Breast epithelium (tissue), 4 donors: ENCODE measurements around the gene SPAST. TPM values are rescaled to one million over a fixed set of nuclear protein-coding genes. Genes with fewer than 3 reads are reported as not detected.
"Not testable (repeated sequence)": the region's sequence is repeated elsewhere in the genome, so short reads cannot be mapped to it uniquely, and the experiment has no call there.

Experiments used
- DNase-seq, 2 donors: peaks; one replicate each; pipeline ENCODE4 v3.0.0-alpha.2; 2019; ENCODE audit warnings: low spot score in 2 of 2
- H3K27ac ChIP-seq, 2 donors: fragments of 200-600 bp; sonication (generic) in 1 of 2; one replicate each; pipeline ENCODE4 v1.5.1; 2016 to 2019; ENCODE audit warnings: mild to moderate bottlenecking in 1 of 2
- H3K27me3 ChIP-seq, 2 donors: fragments of 200-600 bp; sonication (generic) in 1 of 2; one replicate each; pipeline versions ENCODE4 v1.5.1 to v1.6.0; 2017 to 2019; ENCODE audit warnings: control low read depth in 1 of 2, mild to moderate bottlenecking in 1 of 2
- H3K36me3 ChIP-seq: fragments of 200-600 bp; one replicate; pipeline ENCODE4 v1.5.1; 2019
- H3K4me1 ChIP-seq, 2 donors: fragments of 200-600 bp; sonication (generic); one replicate each; pipeline ENCODE4 v1.5.1; 2016 to 2019; ENCODE audit warnings: control low read depth in 1 of 2
- H3K4me3 ChIP-seq, 3 donors: fragments of 200-600 bp; sonication (generic); 1 replicate in 2 of 3; 2 replicates in 1 of 3; pipeline ENCODE4 v1.5.1; 2016 to 2019; ENCODE audit warnings: mild to moderate bottlenecking in 3 of 3, moderate library complexity in 2 of 3
- H3K9me3 ChIP-seq, 2 donors: fragments of 200-600 bp; sonication (generic) in 1 of 2; one replicate each; pipeline ENCODE4 v1.5.1; 2016 to 2019; ENCODE audit warnings: control low read depth in 1 of 2
- POLR2A ChIP-seq: fragments of 450-650 bp; IDR thresholded peaks from one replicate; pipeline ENCODE4 v1.6.1; 2016; ENCODE audit warnings: antibody characterized with exemption, mild to moderate bottlenecking, moderate library complexity
- POLR2AphosphoS5 ChIP-seq, 3 donors: sonication (generic); formaldehyde crosslinking; IDR thresholded peaks; one replicate each; pipeline ENCODE4 v1.6.1; 2017; ENCODE audit warnings: antibody characterized with exemption in 3 of 3
- intact Hi-C: fragments of 100-400 bp; cut with DNase I; formaldehyde crosslinking; loops from one replicate; pipeline ENCODE4 v1.15.1; 2023; ENCODE audit warnings: low total_unique reads
- total RNA-seq, 3 donors: library from RNA; depleted of rRNA; stranded (reverse); fragments of >200 nt; gene quantifications; one replicate each; pipeline ENCODE4 v1.1.0, GENCODE V29; 2016
- TF ChIP-seq, protein P1 (sequence below), 3 donors: fragments of 450-650 bp; IDR thresholded peaks; one replicate each; pipeline ENCODE4 v1.5.1; 2016 to 2017; ENCODE audit warnings: antibody characterized with exemption in 3 of 3, mild to moderate bottlenecking in 3 of 3, moderate library complexity in 3 of 3

Gene SPAST
- total RNA-seq, 3 donors from 2014 or later: 16.3 to 30.9 (median 21.3) TPM

DNA sequence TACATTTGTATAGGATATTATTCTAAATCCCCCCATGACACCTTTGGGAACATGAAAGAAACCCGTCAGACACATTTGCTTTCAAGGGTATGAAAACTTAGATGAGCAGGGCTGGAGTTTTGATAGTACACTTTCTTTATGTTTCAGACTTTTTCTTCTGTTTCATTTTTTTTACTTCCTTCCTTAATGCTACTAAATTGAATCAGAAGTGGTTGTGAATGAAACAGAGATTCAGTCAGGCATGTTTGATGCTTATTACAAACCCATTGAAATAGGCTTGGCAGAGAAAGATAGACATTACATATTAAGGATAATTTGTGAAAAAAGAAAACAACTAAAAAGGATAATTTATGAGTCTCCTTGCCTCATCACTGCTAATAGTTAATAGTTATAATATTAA lies 129.1 kb downstream of the SPAST start:
- no peaks in the 10 kb centered on the region for H3K27me3 ChIP-seq
- H3K9me3 ChIP-seq: no peaks in the 10 kb centered on the region
- DNase-seq: no peak
- no peaks in the 10 kb centered on the region for H3K36me3 ChIP-seq
- TF ChIP-seq POLR2AphosphoS5 (IDR thresholded peaks at IDR 0.05) (no peak), POLR2A (no peak)
- TF ChIP-seq, protein P1, sequence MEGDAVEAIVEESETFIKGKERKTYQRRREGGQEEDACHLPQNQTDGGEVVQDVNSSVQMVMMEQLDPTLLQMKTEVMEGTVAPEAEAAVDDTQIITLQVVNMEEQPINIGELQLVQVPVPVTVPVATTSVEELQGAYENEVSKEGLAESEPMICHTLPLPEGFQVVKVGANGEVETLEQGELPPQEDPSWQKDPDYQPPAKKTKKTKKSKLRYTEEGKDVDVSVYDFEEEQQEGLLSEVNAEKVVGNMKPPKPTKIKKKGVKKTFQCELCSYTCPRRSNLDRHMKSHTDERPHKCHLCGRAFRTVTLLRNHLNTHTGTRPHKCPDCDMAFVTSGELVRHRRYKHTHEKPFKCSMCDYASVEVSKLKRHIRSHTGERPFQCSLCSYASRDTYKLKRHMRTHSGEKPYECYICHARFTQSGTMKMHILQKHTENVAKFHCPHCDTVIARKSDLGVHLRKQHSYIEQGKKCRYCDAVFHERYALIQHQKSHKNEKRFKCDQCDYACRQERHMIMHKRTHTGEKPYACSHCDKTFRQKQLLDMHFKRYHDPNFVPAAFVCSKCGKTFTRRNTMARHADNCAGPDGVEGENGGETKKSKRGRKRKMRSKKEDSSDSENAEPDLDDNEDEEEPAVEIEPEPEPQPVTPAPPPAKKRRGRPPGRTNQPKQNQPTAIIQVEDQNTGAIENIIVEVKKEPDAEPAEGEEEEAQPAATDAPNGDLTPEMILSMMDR (IDR thresholded peaks at IDR 0.05): no peak
- H3K4me1 ChIP-seq: no peaks in the 10 kb centered on the region
- intact Hi-C loops: no loop called here
- no peak overlapping the region for H3K27ac ChIP-seq
- no peak overlapping the region for H3K4me3 ChIP-seq

DNA sequence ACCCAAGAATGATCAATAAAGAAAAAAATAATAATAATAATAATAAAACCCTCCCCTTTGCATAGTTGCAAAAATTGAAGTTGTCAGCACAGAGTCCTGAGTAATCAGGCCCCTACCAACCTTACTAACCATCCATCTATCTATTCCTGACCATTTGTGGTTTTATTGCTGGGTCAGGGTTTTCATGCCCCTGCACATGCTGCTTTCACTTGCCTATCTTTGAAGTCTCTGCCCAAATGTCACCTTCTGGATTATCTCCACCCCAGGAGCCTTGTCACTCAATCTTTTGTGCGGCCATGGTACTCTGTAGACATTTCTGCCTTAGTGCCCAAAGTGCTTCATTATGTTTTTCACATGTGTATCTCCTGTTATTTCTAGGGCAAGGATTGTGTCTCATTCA lies 137.5 kb downstream of the SPAST start:
- Histone ChIP-seq H3K27me3 (no peaks in the 10 kb centered on the region), H3K4me1 (no peaks in the 10 kb centered on the region), H3K4me3 (no peak overlapping the region), H3K36me3 (no peaks in the 10 kb centered on the region), H3K9me3 (no peaks in the 10 kb centered on the region), H3K27ac (no peak overlapping the region)
- DNase-seq: no peak
- TF ChIP-seq POLR2AphosphoS5 (IDR thresholded peaks at IDR 0.05): no peak
- no peak for TF ChIP-seq POLR2A
- TF ChIP-seq, protein P1 (IDR thresholded peaks at IDR 0.05): no peak
- intact Hi-C loops: no loop called here

DNA sequence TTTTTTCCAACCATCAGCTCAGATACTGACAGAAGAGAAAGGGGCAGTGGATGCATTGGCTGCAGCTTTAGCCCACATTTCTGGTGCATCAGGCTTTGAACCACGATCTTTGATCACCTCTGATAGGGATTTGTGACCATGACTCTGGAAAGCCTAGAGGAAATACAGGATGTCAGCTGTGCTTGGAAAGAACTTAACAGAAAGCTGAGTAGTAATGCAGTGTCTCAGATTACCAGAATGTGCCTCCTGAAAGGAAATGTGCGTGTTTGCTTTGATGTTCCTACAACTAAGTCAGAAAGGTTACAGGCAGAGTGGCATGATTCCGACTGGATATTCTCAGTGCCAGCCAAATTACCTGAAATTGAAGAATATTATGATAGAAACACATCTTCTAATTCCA lies 140.1 kb downstream of the SPAST start:
- H3K36me3 ChIP-seq, DNase-seq, H3K4me3 ChIP-seq, H3K9me3 ChIP-seq, intact Hi-C loops, H3K4me1 ChIP-seq, H3K27ac ChIP-seq, H3K27me3 ChIP-seq: not testable (repeated sequence)

Other genes starting within 250 kb of the SPAST start
- gene MEMO1, start 52.5 kb upstream of the SPAST start, total RNA-seq: 10 to 100 TPM; 26.1 to 28.8 (median 26.1) TPM
- gene DPY30, start 23.8 kb upstream of the SPAST start, total RNA-seq: 10 to 100 TPM; 44.8 to 64.2 (median 63.9) TPM
- gene SLC30A6, start 102.3 kb downstream of the SPAST start, total RNA-seq: 10 to 100 TPM; 19.0 to 31.2 (median 21.6) TPM
- gene NLRC4, start 201.3 kb downstream of the SPAST start, total RNA-seq: 1 to 10 TPM; 1.3 to 2.6 (median 1.8) TPM
- 10 to 100 TPM; 14.7 to 44.5 (median 16.8) TPM for gene YIPF4, start 214.3 kb downstream of the SPAST start, total RNA-seq